SK-N-SH (cell line): ENCODE results near the gene PHF21A.

Experiments used
- EP300 ChIP-seq, 2 experiments: IDR thresholded peaks; 2 replicates each; pipeline versions ENCODE4 v1.4.0 to v1.6.1; 2012; ENCODE audit warnings: borderline replicate concordance in 1 of 2, low read depth in 1 of 2, low read length in 1 of 2
- NRF1 ChIP-seq: IDR thresholded peaks from 2 replicates; pipeline ENCODE4 v1.6.1; 2012; ENCODE audit warnings: low read depth, mild to moderate bottlenecking, low read length
- TF ChIP-seq, protein P1 (sequence below): IDR thresholded peaks from 2 replicates; pipeline ENCODE4 v1.4.0; 2012; ENCODE audit warnings: low read depth, borderline replicate concordance
- TF ChIP-seq, protein P2 (sequence below): IDR thresholded peaks from 2 replicates; pipeline ENCODE4; 2012

DNA sequence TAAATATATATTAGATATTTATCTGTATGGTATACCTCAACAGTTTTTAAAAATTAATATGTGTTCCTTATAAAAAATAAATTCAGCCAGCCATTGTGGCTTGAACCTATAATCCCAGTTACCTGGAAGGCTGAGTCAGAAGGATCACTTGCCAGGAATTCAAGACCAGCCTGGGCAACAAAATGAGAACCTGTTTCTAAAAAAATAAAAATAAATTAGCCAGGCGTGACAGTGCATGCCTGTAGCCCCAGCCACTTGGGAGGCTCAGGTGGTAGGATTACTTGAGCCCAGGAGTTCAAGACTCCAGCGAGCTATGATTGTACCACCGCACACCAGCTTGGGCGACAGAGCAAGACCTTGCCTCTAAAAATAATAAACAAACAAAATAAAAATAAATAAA is 54.9 kb downstream of the PHF21A start:
- TF ChIP-seq, protein P1, sequence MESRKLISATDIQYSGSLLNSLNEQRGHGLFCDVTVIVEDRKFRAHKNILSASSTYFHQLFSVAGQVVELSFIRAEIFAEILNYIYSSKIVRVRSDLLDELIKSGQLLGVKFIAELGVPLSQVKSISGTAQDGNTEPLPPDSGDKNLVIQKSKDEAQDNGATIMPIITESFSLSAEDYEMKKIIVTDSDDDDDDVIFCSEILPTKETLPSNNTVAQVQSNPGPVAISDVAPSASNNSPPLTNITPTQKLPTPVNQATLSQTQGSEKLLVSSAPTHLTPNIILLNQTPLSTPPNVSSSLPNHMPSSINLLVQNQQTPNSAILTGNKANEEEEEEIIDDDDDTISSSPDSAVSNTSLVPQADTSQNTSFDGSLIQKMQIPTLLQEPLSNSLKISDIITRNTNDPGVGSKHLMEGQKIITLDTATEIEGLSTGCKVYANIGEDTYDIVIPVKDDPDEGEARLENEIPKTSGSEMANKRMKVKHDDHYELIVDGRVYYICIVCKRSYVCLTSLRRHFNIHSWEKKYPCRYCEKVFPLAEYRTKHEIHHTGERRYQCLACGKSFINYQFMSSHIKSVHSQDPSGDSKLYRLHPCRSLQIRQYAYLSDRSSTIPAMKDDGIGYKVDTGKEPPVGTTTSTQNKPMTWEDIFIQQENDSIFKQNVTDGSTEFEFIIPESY: no peak
- TF ChIP-seq EP300 (IDR thresholded peaks at IDR 0.05; ENCODE audit: borderline replicate concordance in 1 of 2, low read depth in 1 of 2, low read length in 1 of 2) (no peak), NRF1 (no peak)
- TF ChIP-seq, protein P2, sequence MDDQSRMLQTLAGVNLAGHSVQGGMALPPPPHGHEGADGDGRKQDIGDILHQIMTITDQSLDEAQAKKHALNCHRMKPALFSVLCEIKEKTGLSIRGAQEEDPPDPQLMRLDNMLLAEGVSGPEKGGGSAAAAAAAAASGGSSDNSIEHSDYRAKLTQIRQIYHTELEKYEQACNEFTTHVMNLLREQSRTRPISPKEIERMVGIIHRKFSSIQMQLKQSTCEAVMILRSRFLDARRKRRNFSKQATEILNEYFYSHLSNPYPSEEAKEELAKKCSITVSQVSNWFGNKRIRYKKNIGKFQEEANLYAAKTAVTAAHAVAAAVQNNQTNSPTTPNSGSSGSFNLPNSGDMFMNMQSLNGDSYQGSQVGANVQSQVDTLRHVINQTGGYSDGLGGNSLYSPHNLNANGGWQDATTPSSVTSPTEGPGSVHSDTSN: no peak
